HEK293 (cell line): ENCODE data around the gene PSORS1C1.

Source experiments
- CTCF ChIA-PET: fragments of 350-600 bp; formaldehyde crosslinking; extraction: SDS; loops from one replicate; lab custom pipeline; 2021; ENCODE audit warnings: antibody characterized with exemption; lab: Yijun Ruan, JAX
- POLR2A ChIA-PET: fragments of 300-600 bp; formaldehyde crosslinking; extraction: SDS; loops from one replicate; lab custom pipeline; 2020; ENCODE audit warnings: antibody characterized with exemption, inconsistent platforms; lab: Yijun Ruan, JAX
- H3K27ac ChIP-seq: fragments of 200-500 bp; sonication (Bioruptor generic); 2 replicates; pipeline ENCODE4 v1.5.1; 2014; ENCODE audit warnings: low read depth, low read length, control low read depth, inconsistent platforms; ENCODE audit errors: extremely low read depth
- H3K36me3 ChIP-seq, 2 experiments: fragments of 200-500 bp in 1 of 2; sonication (Bioruptor generic) in 1 of 2; 1 replicate in 1 of 2; 2 replicates in 1 of 2; pipeline ENCODE4 v1.5.1; 2014 to 2017; ENCODE audit warnings: inconsistent platforms in 2 of 2, low read length in 2 of 2; ENCODE audit not compliant: control insufficient read depth in 2 of 2, insufficient read depth in 1 of 2
- H3K4me1 ChIP-seq: fragments of 200-500 bp; sonication (Bioruptor generic); 2 replicates; pipeline ENCODE4 v1.5.1; 2014; ENCODE audit warnings: mild to moderate bottlenecking, low read length, inconsistent platforms; ENCODE audit not compliant: control insufficient read depth, insufficient read depth
- H3K4me3 ChIP-seq: 2 replicates; pipeline ENCODE4 v1.5.1; 2011; ENCODE audit warnings: low read depth, mild to moderate bottlenecking, control low read depth, low read length, moderate library complexity
- H3K9me3 ChIP-seq: fragments of 200-500 bp; sonication (Bioruptor generic); 2 replicates; pipeline ENCODE4 v1.5.1; 2014; ENCODE audit warnings: low read depth, low read length, inconsistent platforms; ENCODE audit not compliant: control insufficient read depth, insufficient read depth
- FEZF1 ChIP-seq: fragments of 450-650 bp; formaldehyde crosslinking; IDR thresholded peaks from 2 replicates; pipeline ENCODE4 v1.5.1; 2016; ENCODE audit warnings: missing biosample characterization, missing genetic modification characterization
- GFI1B ChIP-seq: fragments of 450-650 bp; formaldehyde crosslinking; IDR thresholded peaks from 2 replicates; pipeline ENCODE4 v1.5.1; 2016; ENCODE audit warnings: missing biosample characterization, missing genetic modification characterization
- IKZF3 ChIP-seq: fragments of 450-650 bp; IDR thresholded peaks from 2 replicates; pipeline ENCODE4 v1.5.0; 2018; ENCODE audit warnings: missing biosample characterization, mild to moderate bottlenecking, missing genetic modification characterization, moderate library complexity
- PRDM1 ChIP-seq: fragments of 450-650 bp; formaldehyde crosslinking; IDR thresholded peaks from 2 replicates; pipeline ENCODE4; 2016; ENCODE audit warnings: missing biosample characterization, missing genetic modification characterization
- ZFHX2 ChIP-seq: fragments of 450-650 bp; formaldehyde crosslinking; conservative IDR thresholded peaks from 2 replicates; pipeline ENCODE4 v1.5.1; 2016; ENCODE audit warnings: missing biosample characterization, missing genetic modification characterization
- ZNF155 ChIP-seq: fragments of 450-650 bp; formaldehyde crosslinking; IDR thresholded peaks from 2 replicates; pipeline ENCODE4 v1.5.1; 2016; ENCODE audit warnings: missing biosample characterization, missing genetic modification characterization
- ZNF175 ChIP-seq: fragments of 450-650 bp; formaldehyde crosslinking; IDR thresholded peaks from 2 replicates; pipeline ENCODE4 v1.5.1; 2016; ENCODE audit warnings: missing biosample characterization, missing genetic modification characterization
- ZNF2 ChIP-seq: fragments of 450-650 bp; formaldehyde crosslinking; IDR thresholded peaks from 2 replicates; pipeline ENCODE4 v1.5.1; 2016; ENCODE audit warnings: missing biosample characterization, missing genetic modification characterization
- ZNF423 ChIP-seq: fragments of 450-650 bp; formaldehyde crosslinking; IDR thresholded peaks from 2 replicates; pipeline ENCODE4 v1.5.1; 2016; ENCODE audit warnings: missing biosample characterization, missing genetic modification characterization
- ZNF544 ChIP-seq: fragments of 450-650 bp; formaldehyde crosslinking; IDR thresholded peaks from 2 replicates; pipeline ENCODE4 v1.5.0; 2017; ENCODE audit warnings: missing biosample characterization, missing genetic modification characterization
- ZNF561 ChIP-seq: fragments of 450-650 bp; IDR thresholded peaks from 2 replicates; pipeline ENCODE4 v1.5.1; 2018; ENCODE audit warnings: missing biosample characterization, missing genetic modification characterization, borderline replicate concordance
- ZNF629 ChIP-seq: fragments of 450-650 bp; formaldehyde crosslinking; IDR thresholded peaks from 2 replicates; pipeline ENCODE4 v1.5.1; 2017; ENCODE audit warnings: missing biosample characterization, missing genetic modification characterization
- ZNF654 ChIP-seq: fragments of 450-650 bp; formaldehyde crosslinking; IDR thresholded peaks from 2 replicates; pipeline ENCODE4 v1.5.1; 2016; ENCODE audit warnings: low read depth, missing biosample characterization, missing genetic modification characterization
- ZNF792 ChIP-seq: fragments of 450-650 bp; formaldehyde crosslinking; IDR thresholded peaks from 2 replicates; pipeline ENCODE4 v1.5.1; 2016; ENCODE audit warnings: missing biosample characterization, missing genetic modification characterization
- ZSCAN30 ChIP-seq: fragments of 450-650 bp; IDR thresholded peaks from 2 replicates; pipeline ENCODE4 v1.5.1; 2018; ENCODE audit warnings: missing biosample characterization, mild to moderate bottlenecking, missing genetic modification characterization, moderate library complexity
- TF ChIP-seq, protein P1 (sequence below): fragments of 450-650 bp; formaldehyde crosslinking; IDR thresholded peaks from 2 replicates; pipeline ENCODE4 v1.5.1; 2016; ENCODE audit warnings: missing biosample characterization, missing genetic modification characterization
- TF ChIP-seq, protein P2 (sequence below): fragments of 450-650 bp; formaldehyde crosslinking; IDR thresholded peaks from 2 replicates; pipeline ENCODE4 v1.5.1; 2016; ENCODE audit warnings: missing biosample characterization, missing genetic modification characterization
- TF ChIP-seq, protein P3 (sequence below): fragments of 450-650 bp; IDR thresholded peaks from 2 replicates; pipeline ENCODE4 v1.5.1; 2018; ENCODE audit warnings: missing biosample characterization, missing genetic modification characterization
- TF ChIP-seq, protein P4 (sequence below): fragments of 450-650 bp; formaldehyde crosslinking; IDR thresholded peaks from 2 replicates; pipeline ENCODE4 v1.5.1; 2016; ENCODE audit warnings: missing biosample characterization, missing genetic modification characterization, borderline replicate concordance
- TF ChIP-seq, protein P5 (sequence below): IDR thresholded peaks from 2 replicates; pipeline ENCODE4 v1.6.1; 2011; ENCODE audit warnings: mild to moderate bottlenecking, low read depth, low read length, borderline replicate concordance
- TF ChIP-seq, protein P6 (sequence below): fragments of 450-650 bp; formaldehyde crosslinking; IDR thresholded peaks from 2 replicates; pipeline ENCODE4 v1.5.1; 2017; ENCODE audit warnings: missing biosample characterization, missing genetic modification characterization
- TF ChIP-seq, protein P7 (sequence below): fragments of 450-650 bp; formaldehyde crosslinking; IDR thresholded peaks from 2 replicates; pipeline ENCODE4 v1.5.1; 2017; ENCODE audit warnings: missing biosample characterization, missing genetic modification characterization

The PSORS1C1 gene

DNA sequence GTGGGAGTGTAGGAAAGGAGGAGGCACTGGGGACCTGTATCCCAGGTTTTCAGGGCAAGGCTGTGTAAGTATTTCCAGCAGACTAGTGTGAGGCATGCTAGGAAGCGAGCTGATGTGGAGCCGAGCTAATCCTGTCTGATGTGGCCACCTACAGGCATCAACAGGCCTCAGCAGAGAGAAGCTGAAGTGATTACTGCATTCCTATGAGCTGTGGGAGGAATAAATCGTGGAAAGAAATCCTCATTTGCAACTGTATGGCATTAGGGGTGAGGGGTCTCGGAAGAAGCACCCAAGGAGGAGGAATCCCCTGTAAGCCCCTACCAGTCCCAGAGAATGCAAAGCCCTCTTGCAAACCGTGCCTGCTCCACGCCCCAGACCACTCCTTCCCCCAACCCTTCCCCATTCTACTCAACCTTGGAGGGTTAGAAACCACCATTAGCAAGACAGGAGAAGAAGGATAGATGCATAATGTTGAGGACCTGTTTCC lies 43.8 kb upstream of the PSORS1C1 start:
- ChIA-PET POLR2A (interaction anchor here (0.9 to 1.0 kb wide), 3 partner anchors 9 to 157 kb away, joined by 3 to 5 read pairs (median 3); partner anchors contain the start of gene VARS2), CTCF (interaction anchor here (0.5 to 3.9 kb wide), 35 partner anchors 10 to 530 kb away, joined by 3 to 103 read pairs (median 4); partner anchors contain the start of genes DHX16, GTF2H4, SFTA2 and VARS2)
- Histone ChIP-seq H3K36me3 (no peaks in the 10 kb centered on the region), H3K9me3 (no peaks in the 10 kb centered on the region), H3K4me1 (peaks cover 17% of the 10 kb centered on the region), H3K27ac (no peak overlapping the region), H3K4me3 (no peak overlapping the region)
- TF ChIP-seq PRDM1 (tag by site-specific recombination) (no peak), ZNF155 (tag by site-specific recombination) (no peak), GFI1B (tag by site-specific recombination) (no peak), ZNF175 (no peak), IKZF3 (tag by site-specific recombination) (0 out of 2 replicates have a peak, but pooled peaks have one; percentile 12), ZNF629 (tag by site-specific recombination) (no peak), ZNF561 (tag by site-specific recombination) (no peak), ZNF654 (tag by site-specific recombination) (peak; percentile 90), ZSCAN30 (tag by site-specific recombination) (no peak), ZNF2 (tag by site-specific recombination) (0 out of 2 replicates have a peak, but pooled peaks have one; percentile 32), ZNF544 (tag by site-specific recombination) (no peak), ZFHX2 (tag by site-specific recombination) (peak; percentile 22; the same call in 1 of the 2 replicates), ZNF423 (tag by site-specific recombination) (no peak), FEZF1 (tag by site-specific recombination) (no peak), ZNF792 (tag by site-specific recombination) (no peak)
- TF ChIP-seq, protein P1, sequence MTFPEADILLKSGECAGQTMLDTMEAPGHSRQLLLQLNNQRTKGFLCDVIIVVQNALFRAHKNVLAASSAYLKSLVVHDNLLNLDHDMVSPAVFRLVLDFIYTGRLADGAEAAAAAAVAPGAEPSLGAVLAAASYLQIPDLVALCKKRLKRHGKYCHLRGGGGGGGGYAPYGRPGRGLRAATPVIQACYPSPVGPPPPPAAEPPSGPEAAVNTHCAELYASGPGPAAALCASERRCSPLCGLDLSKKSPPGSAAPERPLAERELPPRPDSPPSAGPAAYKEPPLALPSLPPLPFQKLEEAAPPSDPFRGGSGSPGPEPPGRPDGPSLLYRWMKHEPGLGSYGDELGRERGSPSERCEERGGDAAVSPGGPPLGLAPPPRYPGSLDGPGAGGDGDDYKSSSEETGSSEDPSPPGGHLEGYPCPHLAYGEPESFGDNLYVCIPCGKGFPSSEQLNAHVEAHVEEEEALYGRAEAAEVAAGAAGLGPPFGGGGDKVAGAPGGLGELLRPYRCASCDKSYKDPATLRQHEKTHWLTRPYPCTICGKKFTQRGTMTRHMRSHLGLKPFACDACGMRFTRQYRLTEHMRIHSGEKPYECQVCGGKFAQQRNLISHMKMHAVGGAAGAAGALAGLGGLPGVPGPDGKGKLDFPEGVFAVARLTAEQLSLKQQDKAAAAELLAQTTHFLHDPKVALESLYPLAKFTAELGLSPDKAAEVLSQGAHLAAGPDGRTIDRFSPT (tag by site-specific recombination), result no peak
- TF ChIP-seq, protein P2, sequence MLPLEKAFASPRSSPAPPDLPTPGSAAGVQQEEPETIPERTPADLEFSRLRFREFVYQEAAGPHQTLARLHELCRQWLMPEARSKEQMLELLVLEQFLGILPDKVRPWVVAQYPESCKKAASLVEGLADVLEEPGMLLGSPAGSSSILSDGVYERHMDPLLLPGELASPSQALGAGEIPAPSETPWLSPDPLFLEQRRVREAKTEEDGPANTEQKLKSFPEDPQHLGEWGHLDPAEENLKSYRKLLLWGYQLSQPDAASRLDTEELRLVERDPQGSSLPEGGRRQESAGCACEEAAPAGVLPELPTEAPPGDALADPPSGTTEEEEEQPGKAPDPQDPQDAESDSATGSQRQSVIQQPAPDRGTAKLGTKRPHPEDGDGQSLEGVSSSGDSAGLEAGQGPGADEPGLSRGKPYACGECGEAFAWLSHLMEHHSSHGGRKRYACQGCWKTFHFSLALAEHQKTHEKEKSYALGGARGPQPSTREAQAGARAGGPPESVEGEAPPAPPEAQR, result no peak
- TF ChIP-seq, protein P3, sequence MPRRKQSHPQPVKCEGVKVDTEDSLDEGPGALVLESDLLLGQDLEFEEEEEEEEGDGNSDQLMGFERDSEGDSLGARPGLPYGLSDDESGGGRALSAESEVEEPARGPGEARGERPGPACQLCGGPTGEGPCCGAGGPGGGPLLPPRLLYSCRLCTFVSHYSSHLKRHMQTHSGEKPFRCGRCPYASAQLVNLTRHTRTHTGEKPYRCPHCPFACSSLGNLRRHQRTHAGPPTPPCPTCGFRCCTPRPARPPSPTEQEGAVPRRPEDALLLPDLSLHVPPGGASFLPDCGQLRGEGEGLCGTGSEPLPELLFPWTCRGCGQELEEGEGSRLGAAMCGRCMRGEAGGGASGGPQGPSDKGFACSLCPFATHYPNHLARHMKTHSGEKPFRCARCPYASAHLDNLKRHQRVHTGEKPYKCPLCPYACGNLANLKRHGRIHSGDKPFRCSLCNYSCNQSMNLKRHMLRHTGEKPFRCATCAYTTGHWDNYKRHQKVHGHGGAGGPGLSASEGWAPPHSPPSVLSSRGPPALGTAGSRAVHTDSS (tag by site-specific recombination), result no peak
- TF ChIP-seq, protein P4, sequence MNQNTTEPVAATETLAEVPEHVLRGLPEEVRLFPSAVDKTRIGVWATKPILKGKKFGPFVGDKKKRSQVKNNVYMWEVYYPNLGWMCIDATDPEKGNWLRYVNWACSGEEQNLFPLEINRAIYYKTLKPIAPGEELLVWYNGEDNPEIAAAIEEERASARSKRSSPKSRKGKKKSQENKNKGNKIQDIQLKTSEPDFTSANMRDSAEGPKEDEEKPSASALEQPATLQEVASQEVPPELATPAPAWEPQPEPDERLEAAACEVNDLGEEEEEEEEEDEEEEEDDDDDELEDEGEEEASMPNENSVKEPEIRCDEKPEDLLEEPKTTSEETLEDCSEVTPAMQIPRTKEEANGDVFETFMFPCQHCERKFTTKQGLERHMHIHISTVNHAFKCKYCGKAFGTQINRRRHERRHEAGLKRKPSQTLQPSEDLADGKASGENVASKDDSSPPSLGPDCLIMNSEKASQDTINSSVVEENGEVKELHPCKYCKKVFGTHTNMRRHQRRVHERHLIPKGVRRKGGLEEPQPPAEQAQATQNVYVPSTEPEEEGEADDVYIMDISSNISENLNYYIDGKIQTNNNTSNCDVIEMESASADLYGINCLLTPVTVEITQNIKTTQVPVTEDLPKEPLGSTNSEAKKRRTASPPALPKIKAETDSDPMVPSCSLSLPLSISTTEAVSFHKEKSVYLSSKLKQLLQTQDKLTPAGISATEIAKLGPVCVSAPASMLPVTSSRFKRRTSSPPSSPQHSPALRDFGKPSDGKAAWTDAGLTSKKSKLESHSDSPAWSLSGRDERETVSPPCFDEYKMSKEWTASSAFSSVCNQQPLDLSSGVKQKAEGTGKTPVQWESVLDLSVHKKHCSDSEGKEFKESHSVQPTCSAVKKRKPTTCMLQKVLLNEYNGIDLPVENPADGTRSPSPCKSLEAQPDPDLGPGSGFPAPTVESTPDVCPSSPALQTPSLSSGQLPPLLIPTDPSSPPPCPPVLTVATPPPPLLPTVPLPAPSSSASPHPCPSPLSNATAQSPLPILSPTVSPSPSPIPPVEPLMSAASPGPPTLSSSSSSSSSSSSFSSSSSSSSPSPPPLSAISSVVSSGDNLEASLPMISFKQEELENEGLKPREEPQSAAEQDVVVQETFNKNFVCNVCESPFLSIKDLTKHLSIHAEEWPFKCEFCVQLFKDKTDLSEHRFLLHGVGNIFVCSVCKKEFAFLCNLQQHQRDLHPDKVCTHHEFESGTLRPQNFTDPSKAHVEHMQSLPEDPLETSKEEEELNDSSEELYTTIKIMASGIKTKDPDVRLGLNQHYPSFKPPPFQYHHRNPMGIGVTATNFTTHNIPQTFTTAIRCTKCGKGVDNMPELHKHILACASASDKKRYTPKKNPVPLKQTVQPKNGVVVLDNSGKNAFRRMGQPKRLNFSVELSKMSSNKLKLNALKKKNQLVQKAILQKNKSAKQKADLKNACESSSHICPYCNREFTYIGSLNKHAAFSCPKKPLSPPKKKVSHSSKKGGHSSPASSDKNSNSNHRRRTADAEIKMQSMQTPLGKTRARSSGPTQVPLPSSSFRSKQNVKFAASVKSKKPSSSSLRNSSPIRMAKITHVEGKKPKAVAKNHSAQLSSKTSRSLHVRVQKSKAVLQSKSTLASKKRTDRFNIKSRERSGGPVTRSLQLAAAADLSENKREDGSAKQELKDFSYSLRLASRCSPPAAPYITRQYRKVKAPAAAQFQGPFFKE (tag by site-specific recombination), result no peak
- TF ChIP-seq, protein P5, sequence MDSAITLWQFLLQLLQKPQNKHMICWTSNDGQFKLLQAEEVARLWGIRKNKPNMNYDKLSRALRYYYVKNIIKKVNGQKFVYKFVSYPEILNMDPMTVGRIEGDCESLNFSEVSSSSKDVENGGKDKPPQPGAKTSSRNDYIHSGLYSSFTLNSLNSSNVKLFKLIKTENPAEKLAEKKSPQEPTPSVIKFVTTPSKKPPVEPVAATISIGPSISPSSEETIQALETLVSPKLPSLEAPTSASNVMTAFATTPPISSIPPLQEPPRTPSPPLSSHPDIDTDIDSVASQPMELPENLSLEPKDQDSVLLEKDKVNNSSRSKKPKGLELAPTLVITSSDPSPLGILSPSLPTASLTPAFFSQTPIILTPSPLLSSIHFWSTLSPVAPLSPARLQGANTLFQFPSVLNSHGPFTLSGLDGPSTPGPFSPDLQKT, result no peak
- TF ChIP-seq, protein P6, sequence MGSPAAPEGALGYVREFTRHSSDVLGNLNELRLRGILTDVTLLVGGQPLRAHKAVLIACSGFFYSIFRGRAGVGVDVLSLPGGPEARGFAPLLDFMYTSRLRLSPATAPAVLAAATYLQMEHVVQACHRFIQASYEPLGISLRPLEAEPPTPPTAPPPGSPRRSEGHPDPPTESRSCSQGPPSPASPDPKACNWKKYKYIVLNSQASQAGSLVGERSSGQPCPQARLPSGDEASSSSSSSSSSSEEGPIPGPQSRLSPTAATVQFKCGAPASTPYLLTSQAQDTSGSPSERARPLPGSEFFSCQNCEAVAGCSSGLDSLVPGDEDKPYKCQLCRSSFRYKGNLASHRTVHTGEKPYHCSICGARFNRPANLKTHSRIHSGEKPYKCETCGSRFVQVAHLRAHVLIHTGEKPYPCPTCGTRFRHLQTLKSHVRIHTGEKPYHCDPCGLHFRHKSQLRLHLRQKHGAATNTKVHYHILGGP (tag by site-specific recombination), result no peak
- TF ChIP-seq, protein P7, sequence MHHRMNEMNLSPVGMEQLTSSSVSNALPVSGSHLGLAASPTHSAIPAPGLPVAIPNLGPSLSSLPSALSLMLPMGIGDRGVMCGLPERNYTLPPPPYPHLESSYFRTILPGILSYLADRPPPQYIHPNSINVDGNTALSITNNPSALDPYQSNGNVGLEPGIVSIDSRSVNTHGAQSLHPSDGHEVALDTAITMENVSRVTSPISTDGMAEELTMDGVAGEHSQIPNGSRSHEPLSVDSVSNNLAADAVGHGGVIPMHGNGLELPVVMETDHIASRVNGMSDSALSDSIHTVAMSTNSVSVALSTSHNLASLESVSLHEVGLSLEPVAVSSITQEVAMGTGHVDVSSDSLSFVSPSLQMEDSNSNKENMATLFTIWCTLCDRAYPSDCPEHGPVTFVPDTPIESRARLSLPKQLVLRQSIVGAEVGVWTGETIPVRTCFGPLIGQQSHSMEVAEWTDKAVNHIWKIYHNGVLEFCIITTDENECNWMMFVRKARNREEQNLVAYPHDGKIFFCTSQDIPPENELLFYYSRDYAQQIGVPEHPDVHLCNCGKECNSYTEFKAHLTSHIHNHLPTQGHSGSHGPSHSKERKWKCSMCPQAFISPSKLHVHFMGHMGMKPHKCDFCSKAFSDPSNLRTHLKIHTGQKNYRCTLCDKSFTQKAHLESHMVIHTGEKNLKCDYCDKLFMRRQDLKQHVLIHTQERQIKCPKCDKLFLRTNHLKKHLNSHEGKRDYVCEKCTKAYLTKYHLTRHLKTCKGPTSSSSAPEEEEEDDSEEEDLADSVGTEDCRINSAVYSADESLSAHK (tag by site-specific recombination), result peak; percentile 89
